K562 (cell line): ENCODE data around the gene FBXO10. TPM values are rescaled to one million over a fixed set of nuclear protein-coding genes. Genes with fewer than 3 reads are reported as not detected.

Experiments used
- ATAC-seq: fragments of 200-7000 bp; cut with Tn5 transposase; 3 replicates; pipeline ENCODE4 v1.9.1; 2020; ENCODE audit warnings: moderate library complexity
- BruUV-seq: library from RNA; stranded (reverse); fragments of 400-500 nt; replicated peaks from 2 replicates; lab custom pipeline; 2021; lab: Mats Ljungman, UMichigan
- CTCF ChIA-PET: fragments of 300-600 bp; formaldehyde crosslinking; extraction: SDS; loops from one replicate; lab custom pipeline; 2021; ENCODE audit warnings: low intra/inter-chr PET ratio; lab: Yijun Ruan, JAX
- POLR2A ChIA-PET: fragments of 300-600, 350-650 bp; sonication (Branson Sonifier 250); formaldehyde crosslinking; extraction: SDS; loops from one replicate; lab custom pipeline; 2021; ENCODE audit warnings: antibody characterized with exemption, inconsistent platforms; lab: Yijun Ruan, JAX
- DNase-seq, 4 experiments: peaks; one replicate each; pipeline versions ENCODE4 v3.0.0 to v3.0.0-alpha.2; 2011 to 2018; ENCODE audit warnings: low spot score in 3 of 4, mixed read lengths in 3 of 4; ENCODE audit errors: extremely low read depth in 1 of 4
- FAIRE-seq: peaks from 2 replicates; lab custom pipeline; 2011; peaks lifted over from hg19 to GRCh38; lab: Jason Lieb, UNC
- H2AFZ ChIP-seq: 2 replicates; pipeline ENCODE4 v1.6.0; 2011; ENCODE audit warnings: low read depth, low read length, control low read depth, inconsistent platforms
- H3K27ac ChIP-seq: fragments of 200-600 bp; 3 replicates; pipeline ENCODE4 v1.8.0; 2011; ENCODE audit warnings: low read depth, mild to moderate bottlenecking, control low read depth, inconsistent platforms, low read length, moderate library complexity, mixed read lengths; ENCODE audit errors: extremely low read depth
- H3K27me3 ChIP-seq, 2 experiments: fragments of 300-600 bp in 1 of 2; 2 replicates in 1 of 2; 3 replicates in 1 of 2; pipeline versions ENCODE4 v1.6.0 to v1.8.0; 2011; ENCODE audit warnings: inconsistent platforms in 2 of 2, low read length in 2 of 2, mild to moderate bottlenecking in 1 of 2, mixed read lengths in 1 of 2, moderate library complexity in 1 of 2; ENCODE audit not compliant: control insufficient read depth in 2 of 2, insufficient read depth in 2 of 2
- H3K36me3 ChIP-seq: fragments of 300-600 bp; 3 replicates; pipeline ENCODE4 v1.8.0; 2011; ENCODE audit warnings: mild to moderate bottlenecking, low read length, inconsistent platforms; ENCODE audit not compliant: control insufficient read depth, insufficient read depth
- H3K4me1 ChIP-seq, 2 experiments: fragments of 200-600 bp in 1 of 2; replicated peaks in 1 of 2; 2 replicates in 1 of 2; 3 replicates in 1 of 2; pipeline versions ENCODE4 v1.5.1 to v1.8.0; 2011; ENCODE audit warnings: inconsistent platforms in 2 of 2, low read length in 2 of 2, mild to moderate bottlenecking in 1 of 2, mixed read lengths in 1 of 2, moderate library complexity in 1 of 2; ENCODE audit not compliant: control insufficient read depth in 2 of 2, insufficient read depth in 2 of 2
- H3K4me2 ChIP-seq: 2 replicates; pipeline ENCODE4 v1.6.1; 2011; ENCODE audit warnings: low read length, control low read depth, inconsistent platforms, mixed read lengths; ENCODE audit not compliant: insufficient read depth
- H3K4me3 ChIP-seq: fragments of 200-600 bp; sonication (generic), shearing (Covaris generic); 2 replicates; pipeline ENCODE4 v1.5.1; 2016; ENCODE audit warnings: control low read depth, inconsistent platforms
- H3K79me2 ChIP-seq: fragments of 200-600 bp; 3 replicates; pipeline ENCODE4 v1.8.0; 2011; ENCODE audit warnings: low read length, inconsistent platforms; ENCODE audit not compliant: control insufficient read depth, insufficient read depth
- H3K9ac ChIP-seq, 2 experiments: 2 replicates each; pipeline versions ENCODE4 v1.6.0 to v1.6.1; 2011; ENCODE audit warnings: low read depth in 2 of 2, low read length in 2 of 2, control low read depth in 1 of 2, inconsistent platforms in 1 of 2, mild to moderate bottlenecking in 1 of 2, mixed read lengths in 1 of 2; ENCODE audit not compliant: insufficient read depth in 1 of 2
- H3K9me1 ChIP-seq: one replicate; pipeline ENCODE4 v1.6.0; 2011; ENCODE audit warnings: inconsistent platforms, mild to moderate bottlenecking, low read length, moderate library complexity; ENCODE audit not compliant: control insufficient read depth, insufficient read depth
- H3K9me3 ChIP-seq: replicated peaks from 2 replicates; pipeline ENCODE4 v1.5.1; 2011; ENCODE audit warnings: low read depth, low read length, inconsistent platforms; ENCODE audit not compliant: control insufficient read depth, insufficient read depth
- H4K20me1 ChIP-seq: replicated peaks from 2 replicates; pipeline ENCODE4 v1.6.1; 2011; ENCODE audit warnings: low read length, inconsistent platforms, mixed read lengths; ENCODE audit not compliant: control insufficient read depth, insufficient read depth
- ARID3A ChIP-seq: IDR thresholded peaks from 2 replicates; pipeline ENCODE4 v1.6.1; 2012; ENCODE audit warnings: low read depth, low read length, improper control_type of control experiment, borderline replicate concordance
- CBX1 ChIP-seq: sonication (generic); IDR thresholded peaks from 2 replicates; pipeline ENCODE4 v1.6.1; 2016; ENCODE audit warnings: antibody characterized with exemption, low read depth, mild to moderate bottlenecking
- CEBPB ChIP-seq: fragments of 450-650 bp; IDR thresholded peaks from 2 replicates; pipeline ENCODE4 v1.6.1; 2016; ENCODE audit warnings: missing genetic modification characterization, missing compliant biosample characterization
- CREB3 ChIP-seq: fragments of 450-650 bp; conservative IDR thresholded peaks from 2 replicates; pipeline ENCODE4 v1.6.1; 2016; ENCODE audit warnings: missing genetic modification characterization, low read depth, mild to moderate bottlenecking, missing compliant biosample characterization, moderate library complexity
- CREB3L1 ChIP-seq: fragments of 450-650 bp; IDR thresholded peaks from 2 replicates; pipeline ENCODE4 v1.6.1; 2014; ENCODE audit warnings: low read depth, mild to moderate bottlenecking, moderate library complexity, borderline replicate concordance
- RREB1 ChIP-seq: fragments of 250-450 bp; sonication (Bioruptor Pico); IDR thresholded peaks from 2 replicates; pipeline ENCODE4 v1.4.0; 2020
- SRSF7 ChIP-seq: fragments of 200-400 bp; formaldehyde crosslinking; optimal IDR thresholded peaks from 2 replicates; pipeline ENCODE3; 2017; ENCODE audit warnings: mild to moderate bottlenecking, low read depth, low read length
- XRCC3 ChIP-seq: fragments of 450-650 bp; IDR thresholded peaks from 2 replicates; pipeline ENCODE4 v1.6.1; 2017; ENCODE audit warnings: mild to moderate bottlenecking, moderate library complexity
- ZBTB17 ChIP-seq: fragments of 450-650 bp; formaldehyde crosslinking; IDR thresholded peaks from 2 replicates; pipeline ENCODE4 v1.4.0; 2020; ENCODE audit warnings: mild to moderate bottlenecking
- ZKSCAN3 ChIP-seq: fragments of 250-450 bp; sonication (Bioruptor Pico); IDR thresholded peaks from 2 replicates; pipeline ENCODE4 v1.4.0; 2020
- ZNF444 ChIP-seq: fragments of 250-450 bp; sonication (Bioruptor Pico); IDR thresholded peaks from 2 replicates; pipeline ENCODE4 v1.4.0; 2020; ENCODE audit warnings: mild to moderate bottlenecking, moderate library complexity
- ZNF551 ChIP-seq: fragments of 250-450 bp; sonication (Bioruptor Pico); IDR thresholded peaks from 2 replicates; pipeline ENCODE4 v1.5.0; 2021; ENCODE audit warnings: mild to moderate bottlenecking, moderate library complexity
- ZNF696 ChIP-seq: fragments of 250-450 bp; sonication (Bioruptor Pico); conservative IDR thresholded peaks from 2 replicates; pipeline ENCODE4 v1.4.0; 2020; ENCODE audit warnings: mild to moderate bottlenecking, moderate library complexity
- WGBS: fragments of 100-300 bp; shearing (Covaris generic); methylation state at CpG from one replicate; pipeline ENCODE4 v1.1.6; 2016; ENCODE audit warnings: low coverage, mixed read lengths; ENCODE audit not compliant: insufficient coverage; ENCODE audit errors: missing lambda C conversion rate; 5-methylcytosine and 5-hydroxymethylcytosine counted together
- in situ Hi-C: fragments of 300-500 bp; cut with MboI; formaldehyde crosslinking; loops from 4 replicates; pipeline ENCODE4 v1.15.0; 2018; ENCODE audit warnings: inconsistent platforms, mixed read lengths
- intact Hi-C: fragments of 100-400 bp; cut with micrococcal nuclease; formaldehyde crosslinking; loops from 2 replicates; pipeline ENCODE4 v1.14.2; 2022
- polyA plus RNA-seq, 8 experiments: library from polyadenylated mRNA; depleted of rRNA in 4 of 8; stranded (reverse) in 5 of 8; unstranded in 3 of 8; fragments of >200 nt; fragmentation: Nextera tagmentation in 2 of 8; fragmentation: Illumina TruSeq in 1 of 8; extraction: Ambion mirVana in 2 of 8; extraction: Trizol in 1 of 8; gene quantifications; 2 replicates each; pipeline versions ENCODE4 v1.2.1 to v1.2.3, GENCODE V29; 2011 to 2014; ENCODE audit warnings: inconsistent platforms in 1 of 8, missing spikeins in 1 of 8
- total RNA-seq, 7 experiments: library from RNA; depleted of rRNA in 6 of 7; stranded (reverse); fragments of >200 nt in 6 of 7; fragmentation: Illumina TruSeq in 2 of 7; extraction: Trizol in 2 of 7; gene quantifications; 2 replicates each; pipeline versions ENCODE4 v1.2.1 to v1.2.3, GENCODE V29; 2011 to 2021; ENCODE audit warnings: low replicate concordance in 1 of 7

Gene FBXO10
- total and polyA plus RNA-seq, 9 of the 15 experiments (the other 6 are each of a cell fraction or from before 2014, with no cell fraction given): 0.84 to 9.9 (median 6.0) TPM

- H3K27me3 ChIP-seq: peaks cover 26 to 45% of the 10 kb centered on the region in 2 experiments
- H3K36me3 ChIP-seq: no peaks in the 10 kb centered on the region
- WGBS: 0% methylated on average over 1 of the region's 1 CpG
- POLR2A ChIA-PET: interaction anchor here (0.6 to 1.3 kb wide), 3 partner anchors 9 to 109 kb away, joined by 3 to 5 read pairs (median 5); no protein-coding TSS in a partner anchor
- DNase-seq: no peak
- H3K4me3 ChIP-seq: no peak overlapping the region
- no peaks in the 10 kb centered on the region for H3K9me3 ChIP-seq
- no peak for FAIRE-seq
- BruUV-seq: no TSS peak
- H3K4me1 ChIP-seq: no peaks in the 10 kb centered on the region; a peak in 1 of 5 replicates
- in situ Hi-C loops (no loop called here), intact Hi-C loops (no loop called here)
- ATAC-seq: no peak
- CTCF ChIA-PET: no interaction called here
- H3K27ac ChIP-seq: no peak overlapping the region
- peaks cover 8% of the 10 kb centered on the region; the same call in 1 of the 2 replicates for H4K20me1 ChIP-seq
- no peaks in the 10 kb centered on the region for H3K79me2 ChIP-seq
- no peak overlapping the region for H3K4me2 ChIP-seq
- no peak overlapping the region for H3K9ac ChIP-seq
- no peak overlapping the region for H2AFZ ChIP-seq
- no peaks in the 10 kb centered on the region for H3K9me1 ChIP-seq
- TF ChIP-seq RREB1 (CRISPR knock-in tag): no peak
- TF ChIP-seq XRCC3: no peak
- TF ChIP-seq ZBTB17: no peak
- TF ChIP-seq CBX1: no peak
- TF ChIP-seq CREB3 (tag): no peak
- no peak for TF ChIP-seq CEBPB (tag)
- no peak for TF ChIP-seq SRSF7
- TF ChIP-seq ZKSCAN3 (CRISPR knock-in tag): no peak
- TF ChIP-seq CREB3L1: no peak
- no peak for TF ChIP-seq ARID3A
- no peak for TF ChIP-seq ZNF444 (CRISPR knock-in tag)
- no peak for TF ChIP-seq ZNF696 (CRISPR knock-in tag)
- no peak for TF ChIP-seq ZNF551 (CRISPR knock-in tag)
Measured at GRCh38 chr9:37624073-37624472, 47.9 kb upstream of the FBXO10 start.
